ENCODE data around the gene DYRK1A.

The DYRK1A gene

GRCh38 chr21:37557261-37557950 lies 190.8 kb downstream of the DYRK1A start:
- Histone ChIP-seq H3K27me3 (replicated peaks; ENCODE audit: insufficient read depth, low read length) (no peaks in the 10 kb centered on the region), H3K27ac (ENCODE audit: low read length) (peak overlapping the region; percentile 35; the same call in 1 of the 2 replicates), H2AFZ (ENCODE audit: low read length) (peak overlapping the region; percentile 77), H3K9me3 (replicated peaks; ENCODE audit: insufficient read depth, low read length) (no peaks in the 10 kb centered on the region), H3K4me3 (ENCODE audit: low read length) (peak overlapping the region; percentile 10; the same call in 1 of the 2 replicates), H3K79me2 (ENCODE audit: low read length) (no peaks in the 10 kb centered on the region), H4K20me1 (ENCODE audit: insufficient read depth, low read length) (no peaks in the 10 kb centered on the region), H3K36me3 (replicated peaks; ENCODE audit: insufficient read depth, low read length) (no peaks in the 10 kb centered on the region), H3K9ac (ENCODE audit: low read length) (peak overlapping the region; percentile 37), H3K9me2 (replicated peaks; ENCODE audit: insufficient read depth, low read length) (no peaks in the 10 kb centered on the region), H3K4me2 (ENCODE audit: low read depth, low read length) (peak overlapping the region; percentile 65), H3F3A (ENCODE audit: insufficient read depth, low read length) (peaks cover 4% of the 10 kb centered on the region), H3K4me1 (ENCODE audit: low read length) (peaks cover 7% of the 10 kb centered on the region)
- DNase-seq, result peak; percentile 89
- TF ChIP-seq EZH2 (optimal IDR thresholded peaks at IDR 0.05; ENCODE audit: low read depth, low read length) (no peak), EZH2phosphoT487 (IDR thresholded peaks at IDR 0.05; ENCODE audit: low read length) (no peak)
- TF ChIP-seq, protein P1, sequence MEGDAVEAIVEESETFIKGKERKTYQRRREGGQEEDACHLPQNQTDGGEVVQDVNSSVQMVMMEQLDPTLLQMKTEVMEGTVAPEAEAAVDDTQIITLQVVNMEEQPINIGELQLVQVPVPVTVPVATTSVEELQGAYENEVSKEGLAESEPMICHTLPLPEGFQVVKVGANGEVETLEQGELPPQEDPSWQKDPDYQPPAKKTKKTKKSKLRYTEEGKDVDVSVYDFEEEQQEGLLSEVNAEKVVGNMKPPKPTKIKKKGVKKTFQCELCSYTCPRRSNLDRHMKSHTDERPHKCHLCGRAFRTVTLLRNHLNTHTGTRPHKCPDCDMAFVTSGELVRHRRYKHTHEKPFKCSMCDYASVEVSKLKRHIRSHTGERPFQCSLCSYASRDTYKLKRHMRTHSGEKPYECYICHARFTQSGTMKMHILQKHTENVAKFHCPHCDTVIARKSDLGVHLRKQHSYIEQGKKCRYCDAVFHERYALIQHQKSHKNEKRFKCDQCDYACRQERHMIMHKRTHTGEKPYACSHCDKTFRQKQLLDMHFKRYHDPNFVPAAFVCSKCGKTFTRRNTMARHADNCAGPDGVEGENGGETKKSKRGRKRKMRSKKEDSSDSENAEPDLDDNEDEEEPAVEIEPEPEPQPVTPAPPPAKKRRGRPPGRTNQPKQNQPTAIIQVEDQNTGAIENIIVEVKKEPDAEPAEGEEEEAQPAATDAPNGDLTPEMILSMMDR (IDR thresholded peaks at IDR 0.05; ENCODE audit: low read length), result no peak

DNA sequence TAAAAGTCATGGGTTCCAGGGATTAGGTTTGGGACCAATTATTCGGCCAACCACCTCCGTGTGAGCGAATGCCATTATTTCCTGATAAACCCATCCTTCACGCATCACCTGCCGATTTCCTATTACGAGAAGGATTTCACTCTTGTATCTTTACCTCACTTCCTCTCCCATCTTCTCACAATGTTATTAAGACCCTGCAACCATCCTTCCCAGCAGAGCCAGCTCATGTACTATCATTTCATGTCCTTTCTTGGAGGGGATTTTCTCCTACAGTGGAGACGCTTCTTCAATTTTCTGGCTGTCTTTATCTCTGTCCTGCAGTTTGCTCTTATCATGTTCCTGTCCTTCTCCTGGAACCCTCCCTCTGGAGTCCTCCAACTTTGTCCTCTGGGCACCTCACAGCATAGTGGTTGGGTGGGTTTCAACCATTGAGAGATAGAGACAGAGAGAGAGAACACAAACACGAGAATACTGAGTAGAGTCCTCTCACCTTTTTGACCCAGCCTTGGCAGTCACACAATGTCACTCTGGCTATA lies 192.2 kb downstream of the DYRK1A start:
- Histone ChIP-seq H4K20me1 (ENCODE audit: insufficient read depth, low read length) (no peaks in the 10 kb centered on the region), H3K4me2 (ENCODE audit: low read depth, low read length) (no peak overlapping the region), H3K79me2 (ENCODE audit: low read length) (0 out of 2 replicates have a peak, but pooled peaks cover 6% of the 10 kb centered on the region), H3F3A (ENCODE audit: insufficient read depth, low read length) (peaks cover 4% of the 10 kb centered on the region), H3K27ac (ENCODE audit: low read length) (no peak overlapping the region), H3K4me3 (ENCODE audit: low read length) (no peak overlapping the region), H3K27me3 (replicated peaks; ENCODE audit: insufficient read depth, low read length) (no peaks in the 10 kb centered on the region), H3K36me3 (replicated peaks; ENCODE audit: insufficient read depth, low read length) (no peaks in the 10 kb centered on the region), H3K9me2 (replicated peaks; ENCODE audit: insufficient read depth, low read length) (no peaks in the 10 kb centered on the region), H3K9ac (ENCODE audit: low read length) (no peak overlapping the region), H3K9me3 (replicated peaks; ENCODE audit: insufficient read depth, low read length) (no peaks in the 10 kb centered on the region), H3K4me1 (ENCODE audit: low read length) (peaks cover 12% of the 10 kb centered on the region), H2AFZ (ENCODE audit: low read length) (no peak overlapping the region)
- no peak for DNase-seq
- TF ChIP-seq EZH2phosphoT487 (IDR thresholded peaks at IDR 0.05; ENCODE audit: low read length) (no peak), EZH2 (optimal IDR thresholded peaks at IDR 0.05; ENCODE audit: low read depth, low read length) (no peak)
- TF ChIP-seq, protein P1 (IDR thresholded peaks at IDR 0.05; ENCODE audit: low read length), result no peak

DNA sequence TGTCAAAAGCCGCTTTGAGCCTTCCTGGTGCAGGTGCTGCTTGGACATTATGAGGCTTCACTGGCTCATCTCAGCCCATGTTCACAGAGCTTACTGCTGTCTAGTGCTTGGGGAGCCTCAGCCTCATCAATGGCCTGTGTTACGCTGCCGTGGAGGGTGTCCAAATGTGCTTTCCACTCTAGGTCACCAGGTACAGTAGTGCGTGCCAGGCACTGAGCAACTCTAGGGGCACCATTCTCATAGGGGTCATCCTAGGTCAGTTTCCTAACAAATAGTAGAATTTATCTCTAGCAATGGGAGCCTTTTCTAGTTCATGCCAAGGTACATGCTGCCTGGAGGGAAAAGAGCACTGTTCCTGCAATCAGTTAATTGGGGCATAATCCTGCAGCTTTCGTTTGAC lies 193.8 kb downstream of the DYRK1A start:
- TF ChIP-seq EZH2 (optimal IDR thresholded peaks at IDR 0.05; ENCODE audit: low read depth, low read length) (no peak), EZH2phosphoT487 (IDR thresholded peaks at IDR 0.05; ENCODE audit: low read length) (no peak)
- TF ChIP-seq, protein P1 (IDR thresholded peaks at IDR 0.05; ENCODE audit: low read length), result no peak
- Histone ChIP-seq H2AFZ (ENCODE audit: low read length) (no peak overlapping the region), H3K9ac (ENCODE audit: low read length) (no peak overlapping the region), H3K4me3 (ENCODE audit: low read length) (no peak overlapping the region), H3K9me3 (replicated peaks; ENCODE audit: insufficient read depth, low read length) (no peaks in the 10 kb centered on the region), H3K9me2 (replicated peaks; ENCODE audit: insufficient read depth, low read length) (no peaks in the 10 kb centered on the region), H3K27me3 (replicated peaks; ENCODE audit: insufficient read depth, low read length) (no peaks in the 10 kb centered on the region), H3K79me2 (ENCODE audit: low read length) (0 out of 2 replicates have a peak, but pooled peaks cover 6% of the 10 kb centered on the region), H3F3A (ENCODE audit: insufficient read depth, low read length) (peaks cover 18% of the 10 kb centered on the region), H3K36me3 (replicated peaks; ENCODE audit: insufficient read depth, low read length) (no peaks in the 10 kb centered on the region), H4K20me1 (ENCODE audit: insufficient read depth, low read length) (no peaks in the 10 kb centered on the region), H3K27ac (ENCODE audit: low read length) (no peak overlapping the region), H3K4me2 (ENCODE audit: low read depth, low read length) (no peak overlapping the region), H3K4me1 (ENCODE audit: low read length) (peaks cover 18% of the 10 kb centered on the region)
- DNase-seq, result no peak

Measured in MM.1S (cell line).